HK-2 (cell line): Measurements from ENCODE around the gene PHB1.
"Not testable (repeated sequence)": the region's sequence is repeated elsewhere in the genome, so short reads cannot be mapped to it uniquely, and the experiment has no call there.

Experiments
- DNase-seq: peaks from one replicate; pipeline ENCODE4 v3.0.0-alpha.2; 2018; ENCODE audit not compliant: unreplicated experiment

Gene PHB1

DNA sequence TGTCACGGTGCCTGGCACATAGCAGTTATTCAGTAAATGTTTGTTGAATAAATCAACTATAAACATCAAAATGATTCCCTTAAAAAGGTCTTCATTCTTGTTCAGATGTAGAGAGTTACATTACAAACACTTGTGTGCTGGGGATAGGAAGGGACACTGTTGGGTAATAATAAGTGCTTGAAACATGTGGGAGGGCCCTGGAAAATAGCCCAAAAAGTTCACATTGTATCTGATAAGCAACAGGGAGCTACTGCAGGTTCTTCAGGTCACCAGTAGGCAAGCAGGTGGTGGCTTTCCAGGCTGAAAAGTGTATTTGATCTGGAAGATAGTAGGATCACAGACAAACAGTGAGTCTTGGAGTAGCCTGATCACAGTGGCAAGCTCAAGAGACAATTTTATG, 33.6 kb downstream of the PHB1 start:
- DNase-seq: no peak

DNA sequence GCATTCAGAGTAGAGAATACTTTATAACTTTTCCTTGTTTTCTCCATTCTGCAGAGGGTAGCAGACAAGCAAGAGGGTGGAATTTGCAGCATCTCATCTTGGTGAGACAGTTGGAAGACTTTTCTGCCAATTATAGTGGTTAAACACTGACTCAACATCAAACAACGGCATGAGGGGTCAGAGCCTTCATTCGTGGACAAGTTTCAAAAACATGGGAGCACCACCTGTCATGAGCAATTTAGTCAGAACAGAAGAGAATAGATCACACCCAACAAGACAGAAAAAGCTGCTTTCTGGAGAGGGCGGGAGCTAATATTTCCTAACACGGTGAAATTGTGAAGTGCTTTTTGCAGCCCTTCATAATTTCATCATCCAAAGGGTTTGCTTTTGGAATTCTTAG, 34.8 kb downstream of the PHB1 start:
- DNase-seq: no peak

DNA sequence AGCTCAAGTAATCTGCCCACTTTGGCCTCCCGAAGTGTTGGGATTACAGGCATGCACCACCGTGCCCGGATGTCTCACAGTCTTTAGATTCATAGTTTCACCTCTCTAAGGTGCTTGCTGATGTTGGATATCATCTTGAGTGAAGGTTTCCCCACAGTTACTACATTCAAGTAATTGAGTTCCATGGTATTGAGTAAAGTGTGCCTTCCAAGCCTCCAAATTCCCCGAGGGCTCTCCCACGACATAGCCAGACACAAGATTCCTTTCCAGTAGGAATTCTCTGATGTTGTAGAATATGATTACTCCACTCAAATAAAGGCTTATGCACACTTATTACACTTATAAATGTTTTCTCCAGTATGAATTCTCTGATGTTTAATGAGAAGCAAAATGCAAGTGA, 36.4 kb downstream of the PHB1 start:
- no peak for DNase-seq

DNA sequence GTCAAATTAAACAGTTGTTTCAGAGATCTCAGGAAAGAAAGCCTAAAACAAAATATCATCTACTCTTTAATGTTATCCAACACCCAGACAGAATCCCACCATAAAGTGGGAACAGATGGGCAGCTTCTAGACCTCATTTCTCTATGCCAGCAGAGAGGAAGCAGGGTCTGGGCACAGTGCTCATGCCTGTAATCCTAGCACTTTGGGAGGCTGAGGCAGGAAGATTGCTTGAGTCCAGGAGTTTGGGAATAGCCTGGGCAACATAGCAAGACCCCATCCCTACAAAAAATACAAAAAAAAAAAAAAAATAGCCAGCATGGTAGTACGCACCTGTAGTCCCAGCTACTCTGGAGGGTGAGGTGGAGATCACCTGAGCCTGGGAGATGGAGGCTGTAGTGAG, 39.1 kb downstream of the PHB1 start:
- DNase-seq: no peak

DNA sequence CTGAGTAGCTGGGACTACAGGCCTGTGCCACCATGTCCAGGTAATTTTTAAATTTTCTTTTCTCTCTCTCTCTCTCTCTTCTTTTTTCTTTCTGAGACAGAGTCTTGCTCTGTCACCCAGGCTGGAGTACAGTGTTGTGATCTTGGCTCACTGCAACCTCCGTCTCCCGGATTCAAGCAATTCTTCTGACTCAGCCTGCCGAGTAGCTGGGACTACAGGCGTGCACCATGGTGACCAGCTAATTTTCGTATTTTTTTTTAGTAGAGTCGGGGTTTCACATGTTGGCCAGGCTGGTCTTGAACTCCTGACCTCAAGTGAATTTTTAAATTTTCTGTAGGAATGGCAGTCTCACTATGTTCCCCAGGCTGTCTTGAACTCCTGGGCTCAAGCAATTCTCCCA, 41.6 kb downstream of the PHB1 start:
- no peak for DNase-seq

DNA sequence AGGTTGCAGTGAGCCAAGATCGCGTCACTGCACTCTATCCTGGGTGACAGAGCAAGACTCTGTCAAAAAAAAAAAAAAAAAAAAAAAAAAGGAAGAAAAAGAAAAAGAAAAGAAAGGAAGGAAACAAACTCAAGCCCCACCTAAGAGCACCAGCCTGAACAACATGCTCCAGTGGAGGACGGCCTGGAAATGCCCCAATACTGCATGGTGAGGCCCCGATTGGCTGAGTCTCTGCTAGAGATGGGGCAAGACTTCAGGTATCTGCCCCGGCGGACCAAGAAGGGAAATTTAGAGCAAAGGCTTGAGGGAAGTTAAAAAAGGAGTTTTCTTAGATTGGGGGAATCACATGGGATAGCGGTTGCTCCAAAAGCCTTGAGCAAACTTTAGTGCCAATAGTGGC, 42.3 kb downstream of the PHB1 start:
- DNase-seq: no peak

DNA sequence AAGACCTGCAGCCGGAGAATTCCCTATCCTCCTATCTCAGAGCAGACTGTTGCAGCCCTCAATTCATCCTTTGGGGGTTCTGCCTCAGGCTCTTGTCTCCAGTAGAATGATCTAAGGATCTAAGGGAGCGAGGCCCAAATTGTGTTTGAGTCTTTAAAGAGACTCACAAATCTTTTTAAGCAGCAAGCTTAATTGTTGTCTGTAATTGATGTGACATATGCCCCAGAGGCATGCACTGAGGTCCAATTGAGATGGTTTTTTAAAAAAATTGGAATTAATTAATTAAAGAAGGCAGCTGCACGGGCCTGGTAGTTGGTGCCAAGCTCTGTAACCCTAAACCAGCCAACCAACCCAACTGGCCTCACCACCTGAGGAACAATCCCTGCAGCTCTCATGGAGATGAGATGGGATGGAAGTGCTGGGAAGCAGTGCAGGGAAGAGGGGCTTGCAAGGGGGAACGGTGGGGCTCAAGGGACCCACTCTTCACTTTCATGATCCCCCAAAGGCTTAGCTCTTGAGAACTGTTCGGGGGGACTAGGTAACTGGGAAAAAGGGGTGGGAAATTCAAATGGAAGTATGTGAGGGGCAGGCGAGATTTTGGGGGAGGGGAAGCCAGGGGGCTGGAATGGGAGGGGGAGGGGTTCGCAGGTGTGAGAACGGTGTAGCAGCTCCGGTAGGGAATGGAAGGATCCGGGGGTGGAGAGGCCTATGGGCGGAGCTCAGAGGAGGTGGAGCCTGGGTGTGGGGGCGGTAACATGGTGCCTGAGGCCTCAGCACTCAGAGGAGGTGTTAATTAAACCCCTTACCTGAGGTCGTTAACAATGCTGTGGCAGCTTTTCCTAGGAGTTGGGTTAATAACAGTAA, 43.5 kb downstream of the PHB1 start:
- DNase-seq: no peak

DNA sequence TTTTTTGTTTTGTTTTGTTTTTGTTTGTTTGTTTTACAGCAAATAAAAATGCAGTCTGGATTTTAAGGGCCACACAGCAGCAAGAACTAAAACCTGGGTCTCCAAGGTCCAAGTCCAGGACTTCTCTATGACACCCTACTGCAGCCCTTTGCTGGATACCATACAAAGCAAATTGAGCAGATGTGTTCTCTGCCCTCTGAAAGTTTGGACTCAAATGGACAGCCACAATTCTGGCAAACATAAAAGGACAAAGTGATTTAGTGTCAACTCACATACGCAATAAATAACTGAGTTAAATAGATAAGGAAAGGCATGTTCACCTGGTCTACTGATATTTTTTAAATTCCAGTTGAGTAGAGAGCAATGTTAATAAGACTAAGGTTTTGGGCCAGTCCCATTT, 44.9 kb downstream of the PHB1 start:
- no peak for DNase-seq

DNA sequence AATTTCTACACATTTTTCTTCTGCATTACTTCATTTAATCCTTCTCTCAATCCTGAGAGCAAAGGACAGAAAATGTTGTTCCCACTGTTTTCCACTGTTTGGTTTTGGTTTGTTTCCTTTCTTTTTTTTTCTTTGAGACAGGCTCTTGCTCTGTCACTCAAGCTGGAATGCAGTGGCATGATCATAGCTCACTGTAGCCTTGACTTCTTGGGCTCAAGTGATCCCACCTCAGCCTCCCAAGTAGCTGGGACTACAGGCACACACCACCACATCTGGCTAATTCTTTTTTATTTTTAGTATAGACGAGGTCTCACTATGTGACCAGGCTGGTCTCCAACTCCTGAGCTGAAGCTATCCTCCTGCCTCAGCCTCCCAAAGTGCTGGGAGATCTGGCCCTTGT, 45.6 kb downstream of the PHB1 start:
- no peak for DNase-seq

DNA sequence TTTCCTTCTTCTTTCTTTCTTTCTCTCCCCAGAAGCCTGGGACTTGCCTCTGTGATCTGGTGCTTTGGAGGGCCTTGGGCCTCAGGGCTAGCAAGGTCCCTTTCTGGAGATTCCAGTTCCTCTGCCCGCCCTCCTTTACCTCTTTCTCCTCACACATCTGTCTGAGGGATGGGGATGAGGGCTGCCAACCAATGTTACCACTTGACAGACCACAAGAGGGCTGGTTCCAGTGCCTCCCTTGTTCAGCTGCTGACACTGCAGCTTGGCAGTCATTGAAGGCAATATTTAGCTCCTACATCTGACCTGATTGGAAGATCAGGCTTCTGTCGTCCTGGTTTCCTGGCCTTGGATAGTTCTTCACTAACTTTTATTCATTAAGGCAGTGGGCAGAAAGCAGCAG, 49.0 kb downstream of the PHB1 start:
- DNase-seq: peak; percentile 4

DNA sequence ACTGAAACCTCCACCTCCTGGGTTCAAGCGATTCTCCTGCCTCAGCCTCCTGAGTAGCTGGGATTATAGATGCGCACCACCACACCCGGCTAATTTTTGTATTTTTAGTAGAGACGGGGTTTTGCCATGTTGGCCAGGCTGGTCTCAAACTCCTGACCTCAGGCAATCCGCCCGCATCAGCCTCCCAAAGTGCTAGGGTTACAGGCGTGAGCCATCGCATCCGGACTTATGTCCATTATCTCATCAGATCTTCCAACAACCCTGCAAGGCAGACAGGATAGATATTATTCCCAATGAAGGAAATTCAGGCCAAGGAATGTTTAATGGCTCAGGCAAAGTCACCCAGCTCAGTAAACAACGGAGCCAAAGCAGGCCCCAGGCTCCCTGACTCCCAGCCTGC, 49.6 kb downstream of the PHB1 start:
- DNase-seq: not testable (repeated sequence)

DNA sequence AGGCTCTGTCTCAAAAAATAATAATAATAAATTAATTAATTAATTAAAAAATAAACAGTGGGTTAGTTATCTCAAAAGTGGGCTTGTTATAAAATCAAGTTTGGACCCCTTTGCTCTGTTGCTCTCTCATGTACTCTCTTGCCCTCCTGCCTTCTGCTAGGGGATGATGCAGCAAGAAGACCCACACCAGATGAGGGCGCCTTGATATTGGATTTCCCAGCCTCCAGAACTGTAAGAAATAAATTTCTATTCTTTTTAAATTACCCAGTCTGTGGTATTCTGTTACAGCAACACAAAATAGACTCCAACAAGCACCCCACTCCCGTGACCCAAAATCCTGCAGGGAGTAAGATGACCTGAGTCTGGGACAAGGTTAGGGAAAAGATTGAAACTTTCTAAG, 50.6 kb downstream of the PHB1 start:
- no peak for DNase-seq

DNA sequence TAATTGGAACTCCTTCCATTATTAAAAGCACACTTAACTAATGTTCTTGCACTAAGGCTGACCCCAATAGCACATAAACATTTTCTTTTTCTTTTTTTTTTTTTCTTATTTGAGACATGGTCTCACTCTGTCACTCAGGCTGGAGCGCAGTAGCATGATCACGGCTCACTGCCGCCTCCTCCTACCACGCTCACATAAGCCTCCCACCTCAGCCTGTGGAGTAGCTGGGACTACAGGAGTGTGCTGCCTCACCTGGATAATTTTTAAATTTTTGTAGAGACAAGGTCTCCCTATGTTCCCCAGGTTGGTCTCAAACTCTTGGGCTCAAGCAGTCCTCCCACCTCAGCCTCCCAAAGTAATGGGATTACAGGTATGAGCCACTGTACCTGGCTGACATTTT, 51.4 kb downstream of the PHB1 start:
- DNase-seq: no peak

DNA sequence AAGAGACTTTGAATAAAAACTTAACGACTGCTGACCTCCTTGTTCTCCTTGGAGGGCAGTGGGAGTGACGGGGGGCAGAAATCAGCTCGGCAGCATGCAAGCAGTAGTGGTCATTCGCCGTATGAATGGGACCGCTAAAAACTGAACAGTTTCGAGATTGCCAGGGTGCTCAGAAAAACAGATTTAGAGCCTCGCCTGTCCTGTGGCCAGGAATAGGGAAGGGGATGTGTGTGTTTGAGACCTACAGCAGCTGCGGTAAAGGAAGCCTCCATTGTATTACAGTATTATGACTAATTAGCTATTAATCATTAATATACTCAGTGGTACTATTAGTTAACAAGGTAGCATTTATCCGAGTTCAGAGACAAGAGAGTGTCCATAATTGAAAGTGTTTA, 52.0 kb downstream of the PHB1 start:
- no peak for DNase-seq

DNA sequence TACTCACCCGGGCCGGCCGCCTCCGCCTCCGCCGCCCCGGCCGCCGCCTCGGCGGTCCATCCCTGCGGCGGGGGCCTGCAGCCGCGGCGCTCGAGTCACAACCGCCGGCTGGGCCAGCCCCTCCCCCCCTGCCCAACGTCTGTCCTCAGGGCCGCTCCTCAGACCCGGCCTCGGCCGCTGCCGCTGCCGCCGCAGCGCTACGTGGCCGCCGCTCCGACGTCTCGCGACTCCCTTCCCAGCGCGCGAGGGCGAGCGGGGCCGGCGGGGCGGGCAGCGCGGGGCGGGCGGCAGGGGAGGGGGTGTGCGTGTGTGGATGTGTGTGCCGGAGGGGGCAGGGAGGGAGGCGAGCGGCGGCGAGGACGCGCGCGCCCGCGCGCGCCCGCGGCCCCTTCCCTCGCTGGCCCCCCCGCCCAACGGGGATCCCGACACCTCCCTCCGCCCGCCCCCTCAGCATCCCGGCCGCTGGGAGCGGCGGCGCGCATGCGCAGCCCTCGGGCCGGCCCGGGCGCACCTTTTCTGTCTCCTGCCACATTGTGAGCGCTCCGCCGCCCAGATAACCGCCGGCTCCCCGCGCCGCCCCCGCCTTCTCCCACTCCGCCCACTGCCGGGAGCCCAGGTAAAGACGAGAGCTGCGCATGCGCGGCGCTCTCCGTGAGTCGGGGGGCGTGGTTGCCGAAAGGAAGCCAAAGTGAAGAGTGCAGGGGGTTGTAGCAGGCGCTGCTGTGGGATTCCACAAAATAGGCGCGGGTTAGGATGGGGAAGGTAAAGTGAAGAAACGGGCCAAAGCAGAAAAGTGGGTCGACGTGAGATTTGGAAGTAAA, 52.6 kb downstream of the PHB1 start, which contains the start of gene ZNF652:
ZNF652 (minus strand) TSS at position 349 of the 821 bp plus-strand sequence. CDS start 44,525 bp downstream, outside the sequence.
- peak; percentile 98 for DNase-seq

DNA sequence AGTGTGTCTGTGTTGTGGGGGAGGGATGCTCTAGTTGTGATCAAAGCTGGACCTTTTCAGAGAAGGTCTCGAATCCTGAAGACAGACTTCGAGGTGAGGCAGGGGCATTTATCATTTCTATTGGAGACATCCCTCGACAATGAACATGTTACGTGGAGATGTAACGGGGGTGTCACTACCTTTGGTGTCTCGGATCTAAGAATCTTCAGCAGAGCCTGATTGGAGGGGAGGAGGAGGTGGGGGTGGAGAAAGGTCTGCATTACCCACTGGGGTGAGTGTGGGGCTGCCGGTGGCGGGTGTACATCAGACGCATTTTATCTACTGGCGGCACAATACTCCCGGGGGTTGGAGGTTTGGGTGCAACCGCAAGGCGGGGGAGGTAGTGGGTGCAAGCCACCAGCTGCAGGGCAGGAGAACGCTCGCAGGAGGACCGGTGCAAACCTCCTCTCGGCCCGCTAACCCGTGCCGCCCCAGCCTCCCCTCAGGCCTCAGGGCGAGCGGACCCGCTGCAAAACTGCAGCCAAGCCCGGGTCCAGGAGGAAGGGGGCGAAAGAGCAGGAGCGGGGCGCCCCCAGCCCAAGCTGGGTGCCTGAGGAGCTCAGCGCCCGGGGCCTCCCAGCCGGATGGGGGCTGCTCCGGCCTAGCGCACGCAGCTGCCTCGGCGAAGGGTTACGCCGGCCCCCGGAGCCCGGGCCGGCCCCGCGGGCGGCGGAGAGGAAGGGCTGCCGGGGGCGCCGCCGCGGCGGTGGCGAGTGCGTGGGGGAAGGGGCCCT, 53.4 kb downstream of the PHB1 start:
- peak; percentile 55 for DNase-seq

DNA sequence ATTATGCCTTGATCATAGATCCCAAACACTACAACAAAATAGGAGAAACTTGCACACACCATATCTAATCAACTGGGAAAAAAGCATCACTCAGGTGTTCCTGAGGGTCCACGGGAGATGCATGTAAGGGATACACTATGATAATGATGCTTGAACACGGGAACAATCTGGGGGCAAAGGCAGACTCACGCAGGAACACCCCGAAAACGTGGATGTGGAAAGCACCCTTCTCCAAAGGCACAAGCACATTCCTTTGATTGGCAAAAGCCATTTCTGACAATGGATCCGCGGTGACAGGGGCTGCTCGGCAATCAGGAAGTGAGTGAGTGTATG, 53.9 kb downstream of the PHB1 start:
- DNase-seq: peak; percentile 46

DNA sequence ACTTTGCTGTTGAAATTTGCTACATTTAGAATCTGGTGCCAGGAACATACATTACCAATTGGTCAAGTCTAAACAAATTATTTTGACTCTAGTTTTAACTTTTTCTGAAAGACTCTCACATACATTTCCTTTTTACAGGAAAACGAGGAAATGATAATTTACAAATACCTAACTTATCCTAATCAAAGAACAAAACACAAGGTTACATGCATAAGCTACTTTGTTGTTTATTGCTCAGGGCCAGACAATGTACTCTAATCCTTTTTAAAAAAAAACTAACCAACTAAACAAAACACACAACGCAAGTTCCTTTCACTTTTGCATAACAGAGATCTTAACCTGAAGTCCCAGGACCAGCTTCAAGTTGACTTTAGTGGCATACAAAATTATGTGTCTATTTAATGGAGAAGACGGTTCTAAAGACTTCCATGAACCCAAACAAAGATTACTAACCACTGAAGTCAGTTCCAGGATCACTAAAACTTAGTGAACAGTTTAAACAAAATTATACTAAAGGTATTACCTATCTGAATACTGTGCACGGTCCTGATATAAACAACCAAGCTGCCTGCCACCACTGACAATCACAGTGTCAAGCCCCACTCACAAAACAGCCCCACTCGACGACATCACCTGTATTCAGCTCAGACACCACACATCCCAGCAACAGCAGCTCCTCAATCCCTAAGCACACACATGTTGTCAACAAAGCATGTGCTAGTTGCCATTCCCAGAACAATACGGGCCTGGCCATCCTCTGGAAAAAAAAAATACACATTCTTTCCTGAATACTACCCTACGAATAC, 54.5 kb downstream of the PHB1 start:
- DNase-seq: no peak

DNA sequence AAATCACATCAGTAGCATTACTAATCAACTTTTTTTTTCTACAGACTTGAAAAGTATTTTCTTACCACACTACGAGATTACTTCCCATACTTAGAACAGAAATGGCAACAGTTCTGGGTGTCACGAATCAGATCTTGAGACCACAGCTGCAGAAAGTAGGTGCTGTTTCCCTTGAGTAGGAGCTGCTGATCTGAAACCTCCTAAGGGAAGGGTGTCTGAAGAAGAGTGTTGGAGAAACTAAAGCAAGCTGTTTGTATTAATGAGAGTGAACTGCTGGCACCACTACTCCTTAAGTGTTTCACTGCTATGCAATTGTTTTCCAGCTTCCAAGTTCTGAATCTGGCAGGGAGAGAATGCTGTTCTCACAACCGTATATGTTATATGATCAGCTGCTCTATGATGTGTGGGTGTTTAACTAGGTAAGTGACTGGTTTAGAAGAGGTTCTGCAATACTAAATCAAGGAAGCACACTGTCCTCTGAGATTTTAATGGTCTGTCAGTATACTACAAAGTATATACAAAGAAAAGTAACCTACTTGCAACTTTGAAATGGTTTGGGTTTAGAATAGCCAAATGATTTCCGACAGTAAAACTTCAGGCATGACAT, 55.9 kb downstream of the PHB1 start:
- no peak for DNase-seq

DNA sequence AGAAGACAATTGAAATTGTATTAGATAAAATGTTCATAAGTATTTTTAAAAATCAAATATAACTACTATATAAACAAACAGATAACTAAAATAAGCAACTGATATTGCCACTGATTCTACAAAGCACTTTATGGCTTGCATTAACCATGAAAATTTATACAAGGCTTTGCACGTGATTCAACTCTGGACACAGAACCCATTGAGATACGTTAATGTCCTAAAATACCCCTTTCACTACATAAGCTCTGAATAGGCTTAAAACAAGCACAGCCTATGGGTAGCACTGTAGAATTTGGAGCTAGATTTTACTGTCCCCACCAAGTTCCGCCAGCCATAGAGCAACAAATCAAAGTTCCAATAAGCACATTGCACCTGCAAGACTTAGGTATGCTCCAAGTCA, 57.2 kb downstream of the PHB1 start:
- no peak for DNase-seq

DNA sequence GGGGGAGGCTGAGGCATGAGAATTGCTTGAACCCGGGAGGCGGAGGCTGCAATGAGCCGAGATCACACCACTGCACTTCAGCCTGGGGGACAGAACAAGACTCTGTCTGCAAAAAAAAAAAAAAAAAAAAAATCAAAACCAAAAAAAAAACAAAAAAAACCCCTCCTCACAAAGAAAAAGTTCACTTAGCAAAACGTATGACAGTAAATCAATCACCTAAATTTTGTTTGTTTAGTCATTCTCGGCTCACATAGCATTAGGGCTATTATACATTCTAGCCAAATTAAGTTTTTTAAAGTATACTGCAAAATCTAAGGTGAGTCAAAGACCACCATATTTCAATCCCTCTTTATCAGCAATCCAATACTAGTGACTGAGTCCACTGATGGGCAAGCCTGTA, 58.4 kb downstream of the PHB1 start:
- no peak for DNase-seq
